Stromal cell of bone marrow (primary cell): Measurements from ENCODE around the gene ZSCAN30.

Source experiments
- DNase-seq: peaks from one replicate; pipeline ENCODE4 v3.0.0-alpha.2; 2012; ENCODE audit warnings: low read depth

ZSCAN30 gene

DNA sequence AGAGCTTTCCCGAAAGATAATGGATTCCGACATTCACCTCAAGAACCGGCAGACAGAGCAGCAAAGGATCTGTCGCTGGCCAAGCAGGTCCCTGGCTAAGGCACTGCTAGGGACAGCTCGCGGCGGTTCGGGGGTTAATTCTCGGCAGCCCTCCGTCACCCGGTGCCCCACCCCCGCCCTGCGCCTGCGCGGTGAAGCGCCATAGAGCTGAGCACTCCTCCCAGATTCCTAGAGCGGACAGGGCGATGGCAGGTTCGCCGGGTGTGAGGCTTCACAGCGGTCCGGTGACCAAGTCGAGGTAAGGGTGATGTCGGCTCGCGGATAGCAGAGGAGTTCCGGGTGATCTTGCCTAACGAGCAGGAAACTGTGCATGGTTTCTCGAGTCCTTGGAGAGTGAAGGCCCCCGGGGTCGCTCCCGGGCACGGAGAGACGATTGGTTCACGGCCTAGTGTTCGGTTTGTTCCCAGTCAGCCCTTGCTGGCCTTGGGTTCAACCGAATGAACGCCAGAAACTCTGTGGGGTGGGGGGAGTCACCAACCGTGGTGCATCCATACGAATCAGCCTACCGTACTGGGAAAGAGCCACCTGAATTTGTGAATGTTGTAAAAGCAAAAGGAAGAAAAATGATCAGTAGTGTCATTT is at the start of gene ZSCAN30:
TSS of gene ZSCAN30 (minus strand) at position 136 of the 642 bp plus-strand sequence. CDS start 25,877 bp downstream, outside the sequence.
- DNase-seq, result peak; percentile 88

DNA sequence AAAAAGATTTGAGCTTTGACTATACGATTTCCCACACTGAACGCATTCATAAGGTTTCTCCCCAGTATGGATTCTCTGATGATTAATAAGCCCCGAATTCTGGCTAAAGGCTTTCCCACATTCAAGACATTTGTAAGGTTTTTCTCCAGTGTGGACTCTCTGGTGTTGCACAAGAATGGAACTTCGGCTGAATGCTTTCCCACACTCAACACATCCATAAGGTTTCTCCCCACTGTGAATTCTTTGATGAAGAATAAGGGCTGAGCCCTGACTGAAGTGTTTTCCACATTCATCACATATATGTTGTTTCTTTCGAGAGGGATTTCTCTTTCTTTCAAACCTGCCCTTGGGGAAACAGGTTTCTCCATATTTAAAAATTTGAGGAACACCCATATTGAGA is 47.3 kb upstream of the ZSCAN30 start:
- DNase-seq, result no peak

- no peak for DNase-seq
These were observed 45.8 kb upstream of the ZSCAN30 start for GRCh38 chr18:35335866-35336265.

- DNase-seq, result no peak
These were observed 44.8 kb upstream of the ZSCAN30 start for GRCh38 chr18:35334821-35335220.

DNA sequence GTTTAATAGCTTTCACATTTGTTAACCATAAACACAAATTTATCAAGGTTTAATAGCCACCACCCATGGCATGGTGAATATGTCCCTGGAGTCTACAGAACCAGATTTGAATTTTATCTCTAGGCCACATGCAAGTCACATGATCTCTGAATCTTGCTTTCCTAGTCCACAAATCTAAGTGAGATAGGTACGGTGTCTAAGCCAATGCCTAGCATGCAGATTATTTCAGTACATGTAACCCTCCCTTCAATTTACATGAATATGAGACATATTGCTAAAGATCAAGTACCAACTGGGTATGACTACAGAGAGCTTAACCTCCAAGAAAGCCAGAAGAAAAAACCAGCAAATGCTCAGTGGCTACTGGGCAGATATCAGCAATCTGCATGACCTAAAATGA is 44.2 kb upstream of the ZSCAN30 start:
- DNase-seq, result no peak

DNA sequence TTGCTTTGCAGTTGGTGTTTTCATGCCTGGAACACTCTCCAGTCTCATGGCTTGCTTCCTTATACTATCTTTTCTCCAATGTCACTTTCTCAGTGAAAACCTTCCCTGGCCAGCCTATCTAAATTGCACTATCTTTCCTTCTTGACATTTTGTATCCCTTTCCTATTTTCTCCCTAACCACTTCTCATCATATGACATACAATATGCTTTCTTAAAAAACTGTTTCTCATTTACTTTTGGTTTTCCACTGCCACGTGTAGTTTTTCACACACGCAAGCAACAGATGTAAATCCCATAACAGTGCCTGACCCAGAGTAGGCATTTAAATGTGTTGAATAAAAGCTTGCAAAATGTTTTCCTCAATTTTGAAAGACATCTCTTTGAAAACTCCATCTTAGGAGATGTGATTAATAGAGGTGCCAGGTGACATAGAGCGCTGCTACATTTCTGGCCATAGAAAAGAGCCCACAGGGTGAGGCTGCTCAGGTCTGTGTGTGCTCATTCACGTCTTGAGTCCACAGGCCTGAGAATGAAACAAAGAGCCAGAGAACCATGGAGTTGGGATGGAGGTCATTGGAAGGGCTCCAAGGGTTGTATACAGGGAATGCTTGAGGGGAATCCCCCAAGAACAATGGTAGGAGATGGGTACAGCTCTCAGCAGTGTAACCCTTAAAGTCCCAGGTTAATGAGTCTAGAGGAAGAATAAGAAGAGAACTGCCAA is 41.5 kb upstream of the ZSCAN30 start:
- DNase-seq, result no peak

DNA sequence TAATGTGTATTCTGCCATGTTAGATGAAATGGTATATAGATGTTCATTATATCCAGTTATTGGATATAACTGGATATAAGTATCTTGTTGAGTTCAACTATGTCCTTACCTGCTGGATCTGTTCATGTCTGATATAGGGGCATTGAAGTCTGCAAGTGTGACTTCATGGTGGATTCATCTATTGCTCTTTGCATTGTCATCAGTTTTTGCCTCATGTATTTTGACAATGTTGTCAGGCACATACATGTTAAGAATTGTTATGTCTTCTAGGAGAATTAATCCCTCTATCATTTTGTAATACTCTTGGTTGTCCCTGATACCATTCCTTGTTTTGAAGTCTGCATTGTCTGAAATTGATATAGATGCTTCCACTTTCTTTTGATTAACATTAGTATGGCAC is 38.8 kb upstream of the ZSCAN30 start:
- no peak for DNase-seq

- no peak for DNase-seq
These were observed 36.8 kb upstream of the ZSCAN30 start for GRCh38 chr18:35326695-35327387.

GRCh38 chr18:35324926-35325655 is 35.1 kb upstream of the ZSCAN30 start:
- DNase-seq, result no peak

DNA sequence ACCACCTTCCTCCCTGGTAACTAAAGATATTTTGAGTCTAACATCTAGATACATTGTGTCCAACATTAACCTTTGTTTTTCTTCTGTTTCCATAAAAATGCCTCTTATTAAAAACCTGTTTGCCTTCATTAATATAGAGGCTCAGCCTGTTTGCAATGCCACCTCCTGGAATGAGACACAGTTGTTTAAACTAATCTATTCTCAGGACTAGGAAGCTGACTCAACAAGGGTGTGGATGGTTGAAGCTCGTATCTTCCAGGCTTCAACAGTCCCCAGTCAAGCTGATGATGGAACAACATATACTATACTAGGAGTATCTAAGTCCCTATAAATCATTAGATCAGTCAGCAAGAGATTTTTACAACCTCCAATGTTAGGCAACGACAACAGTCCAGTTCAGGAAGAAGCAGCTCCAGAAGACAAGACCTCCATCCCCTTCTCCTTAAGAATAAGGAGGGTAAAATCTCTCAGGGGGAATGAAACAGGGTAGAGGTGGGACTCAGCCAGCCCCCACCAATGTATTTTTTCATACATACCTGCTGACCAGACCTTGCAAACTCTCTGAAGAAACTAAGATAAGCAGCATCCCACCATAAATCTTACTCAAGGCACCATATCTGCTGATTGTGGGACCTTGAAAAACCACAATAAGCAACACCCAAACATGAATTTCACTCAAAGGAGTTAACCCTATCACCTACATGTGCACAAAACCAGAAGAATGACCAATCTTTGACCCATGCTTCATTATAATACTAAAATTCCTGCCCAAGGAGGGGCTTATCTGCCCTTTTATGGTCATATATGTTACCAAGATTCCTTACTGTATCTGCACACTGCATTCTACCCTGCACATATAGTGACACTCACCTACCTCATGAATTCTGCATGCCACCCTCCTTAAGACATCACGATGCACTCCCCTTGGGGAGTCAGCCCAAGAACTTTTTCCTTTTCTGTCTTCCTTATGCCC is 32.7 kb upstream of the ZSCAN30 start:
- no peak for DNase-seq

GRCh38 chr18:35311496-35311895 is 21.5 kb upstream of the ZSCAN30 start:
- no peak for DNase-seq

GRCh38 chr18:35306588-35307250 is 16.7 kb upstream of the ZSCAN30 start:
- DNase-seq, result no peak

- no peak for DNase-seq
These were observed 13.6 kb upstream of the ZSCAN30 start for GRCh38 chr18:35303610-35304009.

GRCh38 chr18:35296060-35296459 is 6.0 kb upstream of the ZSCAN30 start:
- DNase-seq, result no peak

DNA sequence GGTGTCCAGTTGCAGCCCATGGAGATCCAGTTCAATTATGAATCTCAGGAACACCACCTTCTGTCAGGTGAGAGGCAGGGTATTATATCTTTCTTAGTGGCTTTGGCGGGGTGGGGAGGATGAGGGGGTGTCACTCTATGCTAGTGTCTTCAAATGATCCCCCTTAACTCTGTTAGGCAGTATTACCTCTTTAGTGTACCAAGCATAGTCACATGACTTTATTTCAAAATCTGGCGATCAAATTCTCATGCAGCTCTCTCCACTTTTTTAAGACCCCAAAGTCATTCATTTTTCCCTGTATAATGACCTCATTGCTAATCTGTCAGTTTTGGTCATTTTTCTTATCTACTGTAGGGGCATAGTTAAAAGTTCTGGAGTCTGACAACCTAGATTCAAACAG is 1.1 kb upstream of the ZSCAN30 start:
- no peak for DNase-seq

- DNase-seq, result no peak
These were observed 319 bp downstream of the ZSCAN30 start for GRCh38 chr18:35289727-35290093.

- peak; percentile 44 for DNase-seq
These were observed 736 bp downstream of the ZSCAN30 start for GRCh38 chr18:35289293-35289692.

DNA sequence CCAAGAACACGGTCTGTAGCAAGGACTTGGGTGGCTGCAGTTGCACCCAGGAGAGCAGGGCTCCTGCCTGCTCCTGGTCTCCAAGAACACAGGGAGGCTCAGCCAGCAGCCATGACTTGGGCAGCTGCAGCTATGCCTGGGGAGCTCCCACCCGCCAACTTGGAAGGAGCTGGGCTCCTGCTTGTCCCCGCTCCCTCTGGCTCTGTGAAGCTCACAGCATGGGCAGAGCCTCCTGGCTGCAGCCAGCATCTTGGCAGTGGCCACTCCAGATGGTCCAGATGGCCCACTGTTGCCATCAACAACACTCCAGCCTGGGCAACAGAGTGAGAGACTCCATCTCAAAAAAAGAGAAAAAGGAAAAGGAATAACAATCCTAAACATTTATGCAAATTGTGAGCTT is 5.2 kb downstream of the ZSCAN30 start:
- DNase-seq, result no peak

DNA sequence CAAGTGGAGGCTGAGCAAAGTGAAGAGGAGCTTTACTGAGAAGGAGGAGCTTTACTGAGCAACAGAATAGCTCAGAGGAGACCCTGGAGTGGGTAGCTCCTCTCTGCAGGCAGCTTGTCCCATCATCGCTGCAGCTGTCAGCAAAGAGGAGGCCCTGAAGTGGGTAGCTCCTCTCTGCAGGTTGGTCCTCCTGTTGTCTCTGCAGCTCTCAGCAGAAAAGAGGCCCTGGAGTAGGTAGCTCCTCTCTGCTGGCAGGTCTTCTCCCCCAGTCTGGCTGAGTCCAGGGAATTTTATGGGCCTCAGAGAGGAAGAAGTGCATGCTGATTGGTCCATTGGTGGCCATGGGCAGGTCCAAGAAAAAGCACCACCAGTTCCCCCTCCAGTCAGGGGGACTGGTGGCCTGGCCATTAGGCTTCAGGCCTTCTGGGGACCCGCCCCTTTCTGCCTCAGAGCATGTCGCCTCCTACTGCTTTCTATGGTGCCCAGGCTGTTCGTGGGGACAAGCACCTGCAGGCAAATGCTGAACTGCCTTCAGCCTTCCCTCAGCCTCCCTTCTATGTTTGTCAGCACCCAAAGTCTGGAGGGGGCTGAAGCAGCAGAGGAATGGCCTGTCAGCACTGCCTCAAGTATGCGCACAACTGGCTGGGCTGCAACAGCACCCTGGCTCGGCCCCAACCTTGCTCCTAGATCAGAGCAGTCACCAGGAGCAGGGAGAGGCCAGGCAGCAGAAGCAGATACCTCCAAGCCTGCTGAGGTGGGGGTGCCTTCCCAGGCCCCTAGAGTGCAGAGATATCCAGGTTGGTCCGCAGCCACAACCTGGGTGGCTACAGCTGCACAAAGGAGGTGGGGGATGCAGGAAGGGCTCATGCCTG is 5.9 kb downstream of the ZSCAN30 start:
- no peak for DNase-seq

DNA sequence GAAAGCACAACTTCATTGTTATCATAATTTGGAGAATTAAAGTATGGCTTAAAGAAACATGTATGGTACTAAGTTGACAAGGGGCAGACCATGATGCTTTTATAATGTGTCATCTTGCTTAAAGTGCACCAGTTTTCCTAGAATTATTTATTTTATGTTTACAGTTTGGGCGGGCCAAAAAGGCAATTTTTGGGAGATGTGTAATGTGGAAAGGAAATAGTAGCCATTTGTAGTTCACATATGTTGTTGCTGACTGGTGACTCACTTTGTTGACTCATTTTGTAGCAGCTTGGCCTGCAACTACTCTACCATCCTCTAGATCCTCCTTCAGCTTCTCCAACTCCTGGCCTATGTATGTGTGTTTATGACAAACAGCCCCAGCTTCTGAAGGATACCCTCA is 7.7 kb downstream of the ZSCAN30 start:
- DNase-seq, result peak; percentile 72
